BE2C (cell line): Measurements from ENCODE around the gene ZNF593.

Source experiments
- DNase-seq: peaks from one replicate; pipeline ENCODE4 v3.0.0-alpha.2; 2020
- H3K27me3 ChIP-seq: fragments of 250-450 bp; sonication (Bioruptor Pico); 2 replicates; pipeline ENCODE4 v1.5.1; 2020; ENCODE audit warnings: mild to moderate bottlenecking
- H3K36me3 ChIP-seq: fragments of 250-450 bp; sonication (Bioruptor Pico); 2 replicates; pipeline ENCODE4 v1.5.1; 2020; ENCODE audit warnings: mild to moderate bottlenecking
- H3K4me1 ChIP-seq: fragments of 250-450 bp; sonication (Bioruptor Pico); 2 replicates; pipeline ENCODE4 v1.5.1; 2020
- H3K4me3 ChIP-seq: 2 replicates; pipeline ENCODE4 v1.5.1; 2011; ENCODE audit warnings: low read depth, low read length
- H3K9me3 ChIP-seq: fragments of 250-450 bp; sonication (Bioruptor Pico); 2 replicates; pipeline ENCODE4 v1.5.1; 2020
- CTCF ChIP-seq: IDR thresholded peaks from 2 replicates; pipeline ENCODE4 v1.5.1; 2012; ENCODE audit warnings: mild to moderate bottlenecking, low read depth, low read length

Gene ZNF593

GRCh38 chr1:26164861-26165842 lies 4.6 kb upstream of the ZNF593 start:
- Histone ChIP-seq H3K4me3 (no peak overlapping the region), H3K36me3 (no peaks in the 10 kb centered on the region), H3K9me3 (no peaks in the 10 kb centered on the region), H3K27me3 (no peaks in the 10 kb centered on the region), H3K4me1 (no peaks in the 10 kb centered on the region; the same call in 1 of the 2 replicates)
- DNase-seq = no peak
- TF ChIP-seq CTCF = no peak

DNA sequence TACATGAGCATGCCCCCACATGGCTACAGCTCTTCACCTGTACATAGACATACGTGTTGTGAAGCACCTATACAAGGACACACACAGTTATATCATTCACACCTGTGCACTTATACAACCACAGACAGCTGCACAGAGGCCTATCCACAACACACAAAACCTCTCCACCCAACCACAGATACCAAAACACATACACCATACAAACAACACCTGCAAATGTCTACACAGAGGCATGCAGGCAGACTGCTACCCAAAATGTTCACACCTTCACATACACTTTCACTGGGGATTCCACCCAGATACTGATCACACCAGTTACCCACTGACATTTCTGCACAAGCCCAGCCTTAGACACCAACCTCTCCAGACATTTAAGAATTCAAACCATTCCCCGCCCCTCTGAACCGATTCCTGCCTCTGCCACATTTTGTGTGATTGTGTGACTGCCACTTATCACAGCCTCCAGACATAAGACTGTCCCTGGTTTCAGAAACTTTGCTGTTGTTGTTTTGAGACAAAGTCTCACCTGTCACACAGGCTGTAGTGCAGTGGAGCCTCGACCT lies 2.9 kb upstream of the ZNF593 start:
- Histone ChIP-seq H3K27me3 (no peaks in the 10 kb centered on the region), H3K9me3 (no peaks in the 10 kb centered on the region), H3K4me1 (no peaks in the 10 kb centered on the region; the same call in 1 of the 2 replicates), H3K36me3 (0 out of 2 replicates have a peak, but pooled peaks cover 3% of the 10 kb centered on the region), H3K4me3 (no peak overlapping the region)
- TF ChIP-seq CTCF = no peak
- no peak for DNase-seq

DNA sequence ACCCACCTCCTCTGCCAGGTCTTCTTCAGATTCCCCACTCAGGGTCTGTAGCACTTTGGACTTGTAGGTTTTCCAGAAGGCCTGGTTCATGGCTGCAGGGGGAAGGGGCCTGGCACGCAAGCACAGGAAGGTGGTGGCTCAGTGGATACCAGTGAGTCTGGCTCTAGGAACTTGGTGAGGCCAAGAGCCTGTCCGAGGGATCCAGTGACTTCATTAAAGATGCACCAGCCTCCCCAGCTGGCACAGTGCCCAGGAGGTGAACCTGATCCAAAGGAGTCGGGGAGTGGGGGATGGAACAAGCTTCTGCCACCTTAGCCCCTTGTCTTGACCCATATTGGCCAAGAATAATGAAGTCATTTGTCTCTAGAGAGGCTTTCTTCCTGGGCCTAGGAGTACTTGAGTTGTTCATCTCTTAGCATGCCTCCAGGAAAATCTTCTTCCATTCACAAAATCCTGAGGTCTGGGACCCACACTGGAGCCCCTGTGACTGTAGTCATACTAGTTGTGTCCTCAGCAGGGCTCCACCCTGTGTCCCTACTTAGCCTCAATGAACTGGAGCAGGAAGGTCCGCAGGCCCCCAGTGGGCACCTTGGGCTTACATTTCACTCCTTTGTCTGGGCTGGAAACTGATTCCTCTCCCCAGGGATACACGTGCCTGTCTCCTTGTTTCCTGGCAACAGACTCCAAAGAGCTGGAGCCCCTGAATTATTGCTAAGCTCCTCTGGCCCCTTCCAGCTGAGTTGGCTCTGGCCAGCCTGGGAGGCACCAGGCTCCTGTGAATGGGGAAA lies 1.1 kb upstream of the ZNF593 start, which contains the start of gene C1orf232:
Gene C1orf232, minus strand, starts transcription at position 554 of the 788 bp plus-strand sequence. Its CDS starts 464 bp downstream, at position 90.
- H3K36me3 ChIP-seq = 0 out of 2 replicates have a peak, but pooled peaks cover 3% of the 10 kb centered on the region
- H3K4me1 ChIP-seq = no peaks in the 10 kb centered on the region; the same call in 1 of the 2 replicates
- DNase-seq = no peak
- no peak for TF ChIP-seq CTCF
- H3K27me3 ChIP-seq = no peaks in the 10 kb centered on the region
- peak within 1 kb of the TSS; percentile 75 for H3K4me3 ChIP-seq
- H3K9me3 ChIP-seq = no peaks in the 10 kb centered on the region

GRCh38 chr1:26169198-26169554 lies 532 bp upstream of the ZNF593 start:
- Histone ChIP-seq H3K4me1 (no peaks in the 10 kb centered on the region; the same call in 1 of the 2 replicates), H3K36me3 (0 out of 2 replicates have a peak, but pooled peaks cover 3% of the 10 kb centered on the region), H3K27me3 (no peaks in the 10 kb centered on the region), H3K4me3 (no peak overlapping the region; the same call in 1 of the 2 replicates), H3K9me3 (no peaks in the 10 kb centered on the region)
- TF ChIP-seq CTCF = no peak
- no peak for DNase-seq

DNA sequence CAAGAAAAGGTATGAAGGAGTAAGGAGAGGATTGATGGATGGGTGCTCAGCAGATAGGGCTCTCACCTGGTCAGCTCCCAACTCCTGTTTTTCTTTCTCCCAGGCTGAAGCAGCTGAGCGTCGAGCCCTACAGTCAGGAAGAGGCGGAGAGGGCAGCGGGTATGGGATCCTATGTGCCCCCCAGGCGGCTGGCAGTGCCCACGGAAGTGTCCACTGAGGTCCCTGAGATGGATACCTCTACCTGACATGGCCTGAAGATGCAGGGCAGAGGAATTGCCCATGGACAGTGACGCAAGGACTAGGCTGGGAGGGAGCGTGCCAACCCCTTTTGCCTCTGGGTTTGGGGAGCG lies 739 bp downstream of the ZNF593 start:
- no peak for TF ChIP-seq CTCF
- no peaks in the 10 kb centered on the region for H3K27me3 ChIP-seq
- H3K9me3 ChIP-seq = no peaks in the 10 kb centered on the region
- 0 out of 2 replicates have a peak, but pooled peaks cover 3% of the 10 kb centered on the region for H3K36me3 ChIP-seq
- peak overlapping the region; percentile 75 for H3K4me3 ChIP-seq
- no peak for DNase-seq
- H3K4me1 ChIP-seq = no peaks in the 10 kb centered on the region; the same call in 1 of the 2 replicates
